Fibroblast of gingiva (primary cell): Measurements from ENCODE around the gene FASLG.
"Not testable (repeated sequence)": the region's sequence is repeated elsewhere in the genome, so short reads cannot be mapped to it uniquely, and the experiment has no call there.

Experiments
- DNase-seq: peaks from one replicate; pipeline ENCODE4 v3.0.0-alpha.2; 2011; ENCODE audit warnings: low read depth

FASLG gene, protein sequence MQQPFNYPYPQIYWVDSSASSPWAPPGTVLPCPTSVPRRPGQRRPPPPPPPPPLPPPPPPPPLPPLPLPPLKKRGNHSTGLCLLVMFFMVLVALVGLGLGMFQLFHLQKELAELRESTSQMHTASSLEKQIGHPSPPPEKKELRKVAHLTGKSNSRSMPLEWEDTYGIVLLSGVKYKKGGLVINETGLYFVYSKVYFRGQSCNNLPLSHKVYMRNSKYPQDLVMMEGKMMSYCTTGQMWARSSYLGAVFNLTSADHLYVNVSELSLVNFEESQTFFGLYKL

DNA sequence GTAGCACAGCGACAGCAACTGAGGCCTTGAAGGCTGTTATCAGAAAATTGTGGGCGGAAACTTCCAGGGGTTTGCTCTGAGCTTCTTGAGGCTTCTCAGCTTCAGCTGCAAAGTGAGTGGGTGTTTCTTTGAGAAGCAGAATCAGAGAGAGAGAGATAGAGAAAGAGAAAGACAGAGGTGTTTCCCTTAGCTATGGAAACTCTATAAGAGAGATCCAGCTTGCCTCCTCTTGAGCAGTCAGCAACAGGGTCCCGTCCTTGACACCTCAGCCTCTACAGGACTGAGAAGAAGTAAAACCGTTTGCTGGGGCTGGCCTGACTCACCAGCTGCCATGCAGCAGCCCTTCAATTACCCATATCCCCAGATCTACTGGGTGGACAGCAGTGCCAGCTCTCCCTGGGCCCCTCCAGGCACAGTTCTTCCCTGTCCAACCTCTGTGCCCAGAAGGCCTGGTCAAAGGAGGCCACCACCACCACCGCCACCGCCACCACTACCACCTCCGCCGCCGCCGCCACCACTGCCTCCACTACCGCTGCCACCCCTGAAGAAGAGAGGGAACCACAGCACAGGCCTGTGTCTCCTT lies at the start of gene FASLG:
Gene FASLG (plus strand): TSS at position 233 of the 583 bp plus-strand sequence. CDS start 99 bp downstream, at position 332.
- DNase-seq = no peak

DNA sequence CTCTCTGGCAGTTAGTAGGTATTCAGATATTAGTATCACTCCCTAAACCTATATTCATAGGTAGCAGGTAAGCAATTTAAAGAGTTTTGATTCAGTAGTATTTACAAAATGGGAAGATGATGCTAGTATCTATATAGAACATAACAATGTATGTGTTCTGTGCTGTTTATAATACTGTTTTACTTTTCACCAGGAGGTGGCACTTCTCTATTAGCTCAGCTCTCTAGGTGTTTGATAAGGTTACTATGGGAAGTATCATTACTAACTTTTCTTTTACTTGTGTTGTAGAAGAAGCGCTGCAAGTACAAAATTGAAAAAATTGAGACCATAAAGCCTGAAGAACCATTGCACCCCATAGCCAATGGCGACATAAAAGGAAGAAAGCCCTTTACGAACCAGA lies 49.4 kb upstream of the FASLG start:
- DNase-seq = no peak

DNA sequence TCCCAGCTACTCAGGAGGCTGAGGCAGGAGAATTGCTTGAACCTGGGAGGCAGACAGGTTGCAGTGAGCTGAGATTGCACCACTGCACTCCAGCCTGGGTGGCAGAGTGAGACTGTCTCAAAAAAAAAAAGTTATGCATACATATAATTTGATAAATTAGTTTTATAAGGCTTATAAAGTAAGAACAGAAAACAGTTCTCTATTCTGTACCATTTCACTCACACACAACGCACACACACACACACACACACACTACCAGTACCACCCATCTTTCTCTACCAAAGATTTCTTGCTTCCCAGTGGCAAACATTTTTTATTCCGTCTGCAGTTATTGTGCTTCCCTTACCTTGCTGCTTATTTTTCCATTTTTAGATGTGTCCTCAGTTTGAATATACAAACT lies 46.4 kb upstream of the FASLG start:
- DNase-seq = no peak

DNA sequence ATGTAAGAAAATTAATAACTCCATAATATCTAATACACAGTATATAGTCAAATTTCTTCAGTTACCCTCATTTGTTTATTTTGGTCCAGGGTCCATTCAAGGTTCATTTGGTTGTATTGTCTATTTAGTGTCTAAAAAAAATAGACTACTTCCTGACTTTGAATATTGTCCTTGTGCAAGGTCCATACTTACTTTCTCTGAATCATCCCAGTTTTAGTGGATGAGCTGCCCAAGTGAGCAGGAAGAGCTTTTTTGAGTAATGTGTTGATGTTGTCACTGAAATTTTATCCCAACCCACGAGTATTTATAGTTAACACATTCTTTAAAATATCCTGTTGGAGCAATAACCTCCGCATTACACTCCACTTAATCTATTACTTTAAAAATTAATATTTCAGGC lies 45.6 kb upstream of the FASLG start:
- no peak for DNase-seq

DNA sequence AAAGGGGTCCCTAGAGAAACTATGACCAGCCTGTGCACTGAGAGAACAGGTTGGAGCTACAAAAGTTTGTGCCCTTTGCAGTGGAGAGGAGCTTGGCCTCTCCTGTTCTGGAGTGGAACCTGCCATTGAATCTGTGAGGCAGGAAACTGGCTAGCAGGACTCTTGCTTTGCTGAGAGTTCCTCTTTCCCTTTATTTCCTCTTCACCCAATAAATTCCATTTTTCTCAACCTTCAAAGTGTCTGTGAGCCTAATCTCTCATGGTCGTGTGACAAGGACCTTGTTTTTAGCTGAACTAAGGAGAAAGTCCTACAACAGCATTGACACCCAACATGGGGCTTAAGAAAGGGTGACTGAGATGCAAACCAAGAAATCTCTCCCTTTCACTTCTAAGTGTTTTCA lies 42.7 kb upstream of the FASLG start:
- no peak for DNase-seq

DNA sequence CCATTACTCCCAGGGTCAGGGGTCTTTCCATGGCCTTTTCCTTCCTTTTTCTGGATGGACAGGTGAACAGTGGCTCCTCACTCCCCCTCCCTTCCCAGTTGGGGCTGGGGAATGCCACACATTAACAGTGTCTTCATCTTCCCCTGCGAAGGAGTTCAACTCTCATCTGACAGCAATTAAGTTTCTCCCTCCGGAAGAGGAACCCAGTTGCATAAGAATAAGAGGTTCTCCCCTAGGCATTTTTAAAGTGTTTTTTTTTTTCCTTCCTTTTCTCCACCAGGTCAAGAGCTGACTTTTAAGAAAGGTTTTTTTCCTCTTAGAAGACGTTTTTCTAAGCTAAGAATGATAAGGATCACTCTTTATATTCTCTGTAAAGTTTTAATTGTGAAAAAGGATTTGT lies 42.3 kb upstream of the FASLG start:
- DNase-seq = no peak

DNA sequence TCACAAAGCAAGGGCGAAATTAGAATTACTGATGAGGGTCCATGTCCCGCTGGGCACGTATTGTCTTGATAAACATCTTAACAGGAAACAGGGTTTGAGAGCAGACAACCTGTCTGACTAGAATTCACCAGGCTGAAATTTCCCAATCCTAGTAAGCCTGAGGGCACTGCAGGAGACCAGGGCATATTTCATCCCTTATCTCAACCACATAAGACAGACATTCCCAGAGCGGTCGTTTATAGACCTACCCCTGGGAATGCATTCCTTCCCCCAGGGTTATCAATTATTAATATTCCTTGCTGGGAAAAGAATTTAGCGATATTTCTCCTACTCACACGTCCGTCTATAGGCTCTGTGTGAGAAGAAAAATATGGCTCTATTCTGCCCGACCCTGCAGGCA lies 38.3 kb upstream of the FASLG start:
- DNase-seq = not testable (repeated sequence)

DNA sequence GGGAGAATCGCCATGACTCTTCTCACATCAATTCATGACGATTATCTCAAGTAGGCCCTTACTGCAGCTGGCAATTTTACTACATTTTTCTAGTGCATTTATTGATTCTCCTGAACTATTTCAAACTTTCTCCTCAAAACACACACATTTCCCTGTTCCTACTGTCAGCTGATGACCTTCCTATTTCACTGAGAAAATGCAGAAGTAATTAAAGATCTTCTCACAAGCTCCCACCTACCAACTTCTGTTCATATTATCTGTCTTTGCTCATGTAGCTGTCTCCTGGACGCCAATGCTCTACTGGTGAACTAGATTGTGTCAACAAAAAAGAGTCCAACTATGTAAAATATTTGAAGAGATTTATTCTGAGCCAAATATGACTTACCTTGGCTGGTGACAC lies 36.4 kb upstream of the FASLG start:
- DNase-seq = no peak

DNA sequence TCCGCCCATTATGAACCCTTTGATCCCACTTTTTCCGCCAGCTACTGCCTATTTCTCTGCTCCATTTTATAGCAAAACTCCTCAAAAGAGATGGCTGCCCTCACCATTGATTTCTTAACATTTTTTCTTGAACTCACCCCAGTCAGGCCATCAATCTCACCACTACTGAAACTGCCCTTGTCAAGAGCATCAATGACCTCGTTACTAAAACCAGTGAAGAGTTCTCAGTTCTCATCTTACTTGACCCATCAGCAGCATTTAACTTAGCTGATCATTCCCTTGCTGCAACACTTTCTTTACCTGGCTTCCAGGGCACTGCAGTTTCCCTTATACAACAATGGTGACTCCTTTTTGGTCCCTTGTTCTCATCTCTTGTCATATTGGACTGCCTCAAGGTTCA lies 35.2 kb upstream of the FASLG start:
- DNase-seq = no peak

DNA sequence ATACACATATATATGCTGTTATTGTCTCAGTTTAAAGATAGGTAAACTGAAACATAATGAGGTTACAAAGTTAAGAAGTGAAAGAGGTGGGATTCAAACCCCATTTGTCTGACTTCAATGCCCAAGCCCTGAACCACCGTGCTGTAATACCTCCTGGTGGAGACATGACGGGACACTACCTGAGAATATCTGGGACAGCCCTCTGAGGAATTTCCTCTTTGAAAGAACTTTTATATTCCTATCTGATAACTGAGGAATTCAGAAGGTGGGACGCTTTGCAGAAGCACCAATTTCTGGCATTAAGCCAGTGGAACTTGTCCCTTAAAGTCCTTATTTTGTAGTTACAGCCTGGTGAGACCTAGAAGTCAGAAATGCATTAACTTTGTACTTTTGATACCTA lies 32.1 kb upstream of the FASLG start:
- DNase-seq = no peak

DNA sequence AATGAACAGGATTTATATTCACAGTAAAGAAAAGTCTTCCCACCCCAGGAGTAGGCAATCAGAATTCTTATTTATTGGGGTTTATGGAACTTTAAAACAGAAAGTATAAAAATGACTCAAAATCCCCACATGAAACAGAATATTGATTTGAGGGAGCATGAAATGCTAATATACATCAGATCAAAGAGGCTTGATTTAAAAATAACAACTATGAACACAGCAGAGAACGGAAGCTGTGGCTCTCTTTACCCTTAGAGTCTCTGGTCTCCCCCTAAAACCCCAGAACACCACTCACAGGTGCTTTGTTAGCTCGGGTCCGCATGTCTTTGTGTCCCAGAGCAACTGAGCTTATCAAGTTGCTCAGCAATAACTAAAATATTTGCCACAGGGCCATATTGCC lies 31.2 kb upstream of the FASLG start:
- DNase-seq = no peak

DNA sequence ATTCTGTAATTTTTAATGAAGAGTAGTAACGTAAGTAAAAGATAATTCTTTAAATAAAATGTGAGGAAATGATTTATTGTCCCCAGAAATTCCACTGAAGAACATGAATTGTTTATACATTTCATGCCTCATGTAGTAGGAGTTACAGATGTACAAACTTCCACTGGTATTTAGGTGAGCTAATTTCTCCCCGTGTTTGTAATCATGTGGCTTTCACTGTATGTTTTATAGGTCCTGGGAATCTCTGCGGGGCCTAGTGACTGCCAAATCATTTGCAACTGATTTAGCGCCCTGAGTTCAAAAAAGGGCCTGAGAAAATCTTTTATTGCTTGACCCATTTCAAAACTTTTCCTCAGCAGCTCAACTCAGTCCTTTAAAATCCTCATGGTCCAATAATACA lies 30.5 kb upstream of the FASLG start:
- DNase-seq = no peak

DNA sequence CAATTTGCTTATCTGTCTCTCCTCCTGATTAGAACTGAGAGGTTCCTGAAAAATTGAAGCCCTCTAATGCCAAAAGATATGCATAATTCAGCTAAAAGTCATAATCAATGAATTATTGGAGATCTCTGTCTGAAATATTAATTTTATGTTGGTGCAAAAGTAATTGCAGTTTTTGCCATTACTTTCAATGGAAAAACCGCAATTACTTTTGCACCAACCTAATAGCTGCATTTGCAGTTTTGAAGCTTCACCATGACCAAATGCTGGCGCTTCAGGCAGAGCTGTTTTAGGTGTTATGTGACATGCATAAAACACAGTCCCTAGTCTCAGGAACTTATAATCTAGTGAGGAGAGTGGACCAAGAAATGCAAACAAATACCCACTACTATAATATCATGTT lies 29.7 kb upstream of the FASLG start:
- DNase-seq = no peak

DNA sequence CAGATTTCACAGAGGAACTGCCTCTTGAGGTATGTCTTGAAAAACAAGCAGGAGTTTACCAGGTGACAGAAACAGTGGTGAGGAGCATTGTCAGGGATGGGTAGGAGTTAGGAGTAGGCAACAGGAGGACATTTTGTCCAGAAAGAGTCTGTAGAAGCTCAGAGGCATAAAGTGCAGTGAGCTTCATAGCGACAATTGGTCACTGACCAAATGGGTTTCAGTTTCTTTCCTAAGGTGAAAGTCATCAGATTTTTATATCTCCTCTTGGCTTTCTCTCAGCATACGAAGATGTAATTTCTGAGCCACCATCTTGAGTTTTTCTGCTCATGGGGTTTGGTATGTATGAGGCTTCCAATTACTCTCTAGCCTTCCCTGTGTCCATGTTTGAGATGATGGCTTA lies 29.3 kb upstream of the FASLG start:
- no peak for DNase-seq

DNA sequence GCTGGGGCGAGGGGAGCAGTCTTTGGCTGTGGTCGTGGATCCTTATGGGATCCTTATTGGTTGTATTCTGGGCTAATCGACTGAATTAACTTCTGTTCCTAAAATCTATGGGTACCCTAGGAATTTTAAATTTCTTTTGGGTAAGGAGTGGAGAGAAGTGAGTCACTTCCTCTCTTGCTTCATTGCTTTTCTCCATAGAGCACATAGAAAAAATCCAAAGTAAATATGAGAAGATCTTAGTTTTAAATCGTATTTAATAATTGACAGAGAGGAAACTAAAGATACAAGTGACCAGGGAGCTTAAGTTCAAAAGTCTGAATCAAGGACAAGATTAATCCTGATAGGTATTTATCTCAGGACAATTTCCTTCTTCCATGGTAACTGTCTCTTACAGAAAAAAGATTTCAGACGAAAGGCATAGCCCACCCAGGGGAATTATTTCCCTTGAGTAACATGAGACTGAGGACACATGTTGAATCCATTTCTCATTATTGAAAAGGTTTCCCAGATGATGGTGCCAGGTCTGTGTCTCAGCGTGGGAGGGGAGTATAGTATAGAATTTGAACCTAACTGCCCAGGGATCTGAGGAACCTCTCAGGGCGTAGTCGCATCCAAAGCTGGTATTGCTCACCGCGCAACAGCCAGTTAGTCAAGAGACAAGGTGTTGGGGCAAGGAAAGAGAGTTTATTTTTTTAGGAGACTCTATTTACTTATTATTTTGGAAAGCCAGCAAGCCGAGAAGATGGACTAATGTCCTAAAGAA lies 28.7 kb upstream of the FASLG start:
- no peak for DNase-seq

DNA sequence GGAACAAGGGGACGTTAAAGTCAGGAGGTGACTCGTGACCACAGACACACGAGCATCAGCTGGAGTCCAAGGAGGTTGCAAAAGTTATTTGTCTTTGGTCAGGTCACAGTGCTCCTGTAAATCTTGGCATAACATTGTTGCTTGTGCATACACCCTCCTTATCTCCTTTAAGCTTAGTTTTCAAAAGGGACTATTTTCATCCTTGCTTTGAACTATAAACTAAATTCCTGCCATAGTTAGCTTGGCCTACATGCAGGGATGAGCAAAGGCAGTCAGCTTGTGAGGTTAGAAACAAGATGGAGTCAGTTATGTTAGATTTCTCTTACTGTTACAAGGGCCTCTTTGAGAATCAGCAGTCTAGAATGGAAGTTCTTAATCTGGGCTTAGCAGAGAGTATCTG lies 28.0 kb upstream of the FASLG start:
- no peak for DNase-seq

DNA sequence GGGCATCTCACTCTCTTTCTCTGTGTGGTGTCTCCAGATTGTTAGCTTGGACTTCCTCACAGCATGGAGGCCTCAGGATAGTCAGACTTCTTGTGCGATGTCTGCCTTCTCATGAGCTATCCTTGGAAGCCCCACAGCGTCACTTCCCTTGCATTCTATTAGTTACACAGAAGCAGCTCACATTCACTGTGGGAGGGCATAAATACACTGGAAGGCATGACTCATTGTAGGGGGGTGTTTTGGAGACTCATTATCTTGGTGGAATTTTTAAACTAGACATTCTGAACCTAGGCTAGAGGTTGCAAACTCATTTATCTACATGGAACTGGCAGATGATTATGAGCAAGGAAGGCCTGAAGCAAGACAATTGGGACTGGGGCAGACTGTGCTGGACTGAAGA lies 21.4 kb upstream of the FASLG start:
- peak; percentile 34 for DNase-seq

DNA sequence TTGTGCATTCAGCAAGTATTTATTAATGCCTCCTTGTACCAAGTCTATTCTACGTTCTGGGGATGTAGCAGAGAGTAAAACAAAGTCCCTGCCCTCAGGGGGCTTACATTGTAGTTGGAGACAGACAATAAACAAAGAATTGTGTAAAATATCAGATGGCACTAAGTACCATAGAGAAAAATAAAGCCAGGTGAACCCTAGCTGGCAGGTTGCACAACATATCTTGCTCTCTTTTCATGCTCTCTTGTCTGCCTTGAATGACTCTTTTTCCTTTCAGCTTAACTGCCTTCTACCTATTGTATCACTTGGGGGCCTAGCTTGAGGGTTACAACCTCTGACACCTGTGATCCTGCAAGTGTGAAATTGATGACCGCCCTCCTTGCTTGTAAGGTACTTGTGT lies 20.7 kb upstream of the FASLG start:
- DNase-seq = no peak

DNA sequence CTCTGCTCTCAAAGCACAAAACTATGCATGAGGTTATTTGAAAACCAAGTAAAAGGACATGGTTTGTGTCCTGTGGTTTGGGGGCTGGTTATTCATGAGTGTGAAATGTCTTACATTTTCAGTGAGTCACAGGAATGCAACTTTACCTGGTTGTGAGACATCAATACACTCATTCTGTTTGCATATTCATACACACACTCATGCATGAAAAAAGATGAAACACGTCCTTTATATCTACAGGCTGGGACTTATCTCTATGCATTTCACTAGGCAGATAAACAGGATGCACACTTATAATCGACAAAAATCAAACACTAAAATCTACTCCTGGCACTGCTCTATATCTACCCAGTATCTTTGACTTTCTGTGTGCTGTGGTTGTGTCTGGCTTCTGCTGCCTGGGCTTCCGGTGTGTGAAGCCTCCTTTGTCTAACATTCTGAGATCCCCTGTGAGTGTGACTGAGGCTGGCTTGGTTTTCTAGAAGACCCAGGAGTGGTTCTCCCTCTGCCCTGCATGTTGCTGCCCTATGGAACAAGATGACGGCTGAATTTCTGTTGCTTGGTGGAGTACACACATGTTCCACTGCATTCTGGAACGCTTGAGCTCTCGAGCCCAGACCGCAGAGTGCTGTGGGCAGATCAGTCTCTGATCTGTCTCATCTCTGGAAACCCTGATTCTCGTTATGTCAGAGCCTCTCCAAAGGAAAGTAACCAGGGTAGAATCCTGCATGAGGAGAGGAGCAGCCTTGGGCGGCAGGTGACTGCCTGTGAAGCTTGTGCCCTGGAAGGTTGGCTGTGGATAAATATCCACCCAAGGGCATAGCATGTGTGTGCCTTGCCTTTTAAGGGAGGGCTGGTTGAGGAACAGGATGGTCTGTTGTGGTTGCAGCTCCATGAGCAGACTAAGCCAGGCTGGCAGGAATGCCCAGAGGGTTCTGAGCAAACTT lies 19.7 kb upstream of the FASLG start:
- DNase-seq = no peak

DNA sequence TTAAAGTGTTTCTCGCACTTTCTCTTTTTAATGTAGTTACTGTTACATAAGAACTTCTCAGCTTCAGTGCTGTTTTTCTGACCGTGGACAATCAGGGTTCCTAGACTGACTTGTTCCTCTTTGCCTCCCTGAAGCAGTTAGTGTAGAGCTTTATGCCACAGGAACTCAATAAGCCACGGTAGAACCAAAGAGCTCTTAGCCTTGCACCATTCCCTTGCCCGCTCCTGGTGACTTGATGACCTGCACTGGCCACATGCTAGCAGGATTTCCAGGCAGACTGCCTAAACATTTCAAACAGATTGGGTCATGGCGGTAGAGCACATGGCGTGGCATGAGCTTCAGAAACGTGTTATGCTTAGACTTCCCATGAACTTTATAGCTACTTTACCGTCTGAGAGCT lies 18.8 kb upstream of the FASLG start:
- peak; percentile 14 for DNase-seq

DNA sequence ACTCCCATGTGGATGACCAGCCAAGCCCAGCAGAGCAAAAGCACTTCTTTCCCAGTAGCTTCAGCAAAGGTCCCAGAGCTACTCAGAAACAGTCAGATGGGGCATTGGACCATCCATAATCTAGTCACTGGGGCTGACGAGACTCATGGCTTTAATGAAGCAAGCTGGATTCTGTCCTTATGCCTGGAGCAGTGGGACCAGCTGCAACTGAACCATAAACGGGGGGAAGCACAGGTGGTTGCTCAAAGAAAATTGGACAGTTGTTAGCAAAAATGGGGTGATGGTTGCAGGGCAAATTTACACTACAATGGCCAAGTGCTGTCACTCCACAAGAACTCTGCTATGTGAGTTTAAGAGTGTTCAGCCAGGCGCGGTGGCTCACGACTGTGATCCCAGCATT lies 17.4 kb upstream of the FASLG start:
- no peak for DNase-seq

DNA sequence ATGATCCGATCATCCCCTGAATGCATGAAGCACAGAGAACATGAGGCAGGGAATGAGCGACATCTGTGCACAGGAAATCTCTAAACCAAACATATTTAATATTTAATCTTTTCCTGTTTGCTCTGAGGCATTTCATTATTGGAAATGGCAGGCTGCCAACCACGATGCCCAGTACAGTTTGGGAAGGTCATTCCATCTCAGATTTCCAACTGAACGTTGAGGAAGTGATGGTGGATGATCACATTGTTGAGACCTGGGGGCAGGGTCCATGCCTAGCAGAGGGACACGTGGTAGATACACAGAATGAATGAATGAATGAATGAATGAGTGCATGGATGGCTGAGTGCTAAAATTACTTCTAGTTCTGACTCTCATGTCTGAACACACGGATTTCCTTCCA lies 15.9 kb upstream of the FASLG start:
- peak; percentile 27 for DNase-seq
